GM12878 (cell line): ENCODE measurements around the gene NPTX1. TPM values are rescaled to one million over a fixed set of nuclear protein-coding genes. Genes with fewer than 3 reads are reported as not detected.

Source experiments
- EGR1 ChIP-seq, 2 experiments: IDR thresholded peaks; 1 replicate in 1 of 2; 2 replicates in 1 of 2; pipeline ENCODE4 v1.6.1; 2011 to 2012; ENCODE audit warnings: low read depth in 2 of 2, low read length in 2 of 2, borderline replicate concordance in 1 of 2, mild to moderate bottlenecking in 1 of 2, moderate library complexity in 1 of 2
- HDAC6 ChIP-seq: fragments of 200-600 bp; sonication (generic); IDR thresholded peaks from one replicate; pipeline ENCODE4 v1.8.0; 2017; ENCODE audit warnings: antibody characterized with exemption; ENCODE audit not compliant: unreplicated experiment
- IRF4 ChIP-seq: IDR thresholded peaks from 2 replicates; pipeline ENCODE4 v1.6.1; 2011; ENCODE audit warnings: low read depth, low read length
- RB1 ChIP-seq: fragments of 450-650 bp; formaldehyde crosslinking; IDR thresholded peaks from 2 replicates; pipeline ENCODE4 v1.6.1; 2017; ENCODE audit warnings: mild to moderate bottlenecking, borderline replicate concordance
- SIN3A ChIP-seq: IDR thresholded peaks from 2 replicates; pipeline ENCODE4 v1.6.1; 2012; ENCODE audit warnings: low read depth, low read length, improper control_type of control experiment
- SP1 ChIP-seq: IDR thresholded peaks from one replicate; pipeline ENCODE4 v1.6.1; 2011; ENCODE audit warnings: low read depth, low read length
- YBX1 ChIP-seq: fragments of 450-650 bp; IDR thresholded peaks from 2 replicates; pipeline ENCODE4 v1.6.1; 2016; ENCODE audit warnings: antibody characterized with exemption
- ZZZ3 ChIP-seq: IDR thresholded peaks from 2 replicates; pipeline ENCODE4 v1.6.1; 2011; ENCODE audit warnings: low read depth; ENCODE audit not compliant: control insufficient read depth, insufficient read length
- polyA plus RNA-seq, 11 experiments: library from polyadenylated mRNA; depleted of rRNA in 4 of 11; unstranded in 6 of 11; stranded (reverse) in 5 of 11; fragments of >200 nt; fragmentation: Nextera tagmentation in 4 of 11; fragmentation: Illumina TruSeq in 1 of 11; extraction: Ambion mirVana in 4 of 11; extraction: Trizol in 1 of 11; gene quantifications; 1 replicate in 1 of 11; 2 replicates in 10 of 11; pipeline versions ENCODE4 v1.2.1 to v1.2.3, GENCODE V29; 2011 to 2016; ENCODE audit warnings: inconsistent platforms in 2 of 11, missing spikeins in 2 of 11, low read depth in 1 of 11
- total RNA-seq, 4 experiments: library from RNA; depleted of rRNA in 3 of 4; stranded (reverse); fragments of >200 nt in 3 of 4; fragmentation: Illumina TruSeq in 1 of 4; extraction: Trizol in 1 of 4; gene quantifications; 2 replicates each; pipeline versions ENCODE4 v1.2.1 to v1.2.3, GENCODE V29; 2013 to 2021
- TF ChIP-seq, protein P1 (sequence below): fragments of 450-650 bp; formaldehyde crosslinking; IDR thresholded peaks from 2 replicates; pipeline ENCODE4 v1.4.0; 2022; ENCODE audit warnings: mild to moderate bottlenecking, moderate library complexity
- TF ChIP-seq, protein P2 (sequence below): fragments of 450-650 bp; IDR thresholded peaks from 2 replicates; pipeline ENCODE4 v1.6.1; 2017; ENCODE audit warnings: antibody characterized with exemption, mild to moderate bottlenecking, moderate library complexity
- TF ChIP-seq, protein P3 (sequence below): fragments of 450-650 bp; IDR thresholded peaks from 2 replicates; pipeline ENCODE4 v1.6.1; 2017; ENCODE audit warnings: mild to moderate bottlenecking, moderate library complexity
- TF ChIP-seq, protein P4 (sequence below): IDR thresholded peaks from 2 replicates; pipeline ENCODE4 v1.6.1; 2012; ENCODE audit warnings: low read depth, low read length, improper control_type of control experiment

Gene NPTX1
- total and polyA plus RNA-seq, 10 of the 15 experiments (the other 5 are each of a cell fraction or from before 2014, with no cell fraction given) = not detected

DNA sequence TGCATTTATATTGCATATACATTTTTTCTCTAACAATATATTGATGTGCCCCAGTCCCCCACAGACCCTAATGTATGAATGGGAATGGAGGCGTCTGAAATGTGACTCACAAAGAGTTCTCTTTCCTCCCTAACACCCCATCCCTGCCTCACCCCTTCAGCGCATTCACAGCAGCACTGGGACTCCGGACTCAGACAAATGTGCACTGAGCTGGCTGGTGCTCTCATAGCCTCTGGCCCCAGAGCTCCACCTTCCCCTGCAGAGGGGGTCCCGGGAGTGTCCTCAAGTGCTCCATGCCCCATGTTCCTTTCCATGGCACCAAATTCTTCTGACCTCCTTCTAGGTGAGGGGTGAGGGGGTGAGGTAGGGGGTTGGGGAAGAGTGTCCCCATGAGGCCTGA, 20.6 kb downstream of the NPTX1 start (continued):
- TF ChIP-seq, protein P1, sequence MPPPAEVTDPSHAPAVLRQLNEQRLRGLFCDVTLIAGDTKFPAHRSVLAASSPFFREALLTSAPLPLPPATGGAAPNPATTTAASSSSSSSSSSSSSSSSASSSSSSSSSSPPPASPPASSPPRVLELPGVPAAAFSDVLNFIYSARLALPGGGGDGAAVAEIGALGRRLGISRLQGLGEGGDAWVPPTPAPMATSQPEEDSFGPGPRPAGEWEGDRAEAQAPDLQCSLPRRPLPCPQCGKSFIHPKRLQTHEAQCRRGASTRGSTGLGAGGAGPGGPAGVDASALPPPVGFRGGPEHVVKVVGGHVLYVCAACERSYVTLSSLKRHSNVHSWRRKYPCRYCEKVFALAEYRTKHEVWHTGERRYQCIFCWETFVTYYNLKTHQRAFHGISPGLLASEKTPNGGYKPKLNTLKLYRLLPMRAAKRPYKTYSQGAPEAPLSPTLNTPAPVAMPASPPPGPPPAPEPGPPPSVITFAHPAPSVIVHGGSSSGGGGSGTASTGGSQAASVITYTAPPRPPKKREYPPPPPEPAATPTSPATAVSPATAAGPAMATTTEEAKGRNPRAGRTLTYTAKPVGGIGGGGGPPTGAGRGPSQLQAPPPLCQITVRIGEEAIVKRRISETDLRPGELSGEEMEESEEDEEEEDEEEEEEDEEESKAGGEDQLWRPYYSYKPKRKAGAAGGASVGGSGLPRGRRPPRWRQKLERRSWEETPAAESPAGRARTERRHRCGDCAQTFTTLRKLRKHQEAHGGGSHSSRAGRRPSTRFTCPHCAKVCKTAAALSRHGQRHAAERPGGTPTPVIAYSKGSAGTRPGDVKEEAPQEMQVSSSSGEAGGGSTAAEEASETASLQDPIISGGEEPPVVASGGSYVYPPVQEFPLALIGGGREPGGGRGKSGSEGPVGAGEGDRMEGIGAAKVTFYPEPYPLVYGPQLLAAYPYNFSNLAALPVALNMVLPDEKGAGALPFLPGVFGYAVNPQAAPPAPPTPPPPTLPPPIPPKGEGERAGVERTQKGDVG (CRISPR knock-in tag) = no peak
- TF ChIP-seq, protein P2, sequence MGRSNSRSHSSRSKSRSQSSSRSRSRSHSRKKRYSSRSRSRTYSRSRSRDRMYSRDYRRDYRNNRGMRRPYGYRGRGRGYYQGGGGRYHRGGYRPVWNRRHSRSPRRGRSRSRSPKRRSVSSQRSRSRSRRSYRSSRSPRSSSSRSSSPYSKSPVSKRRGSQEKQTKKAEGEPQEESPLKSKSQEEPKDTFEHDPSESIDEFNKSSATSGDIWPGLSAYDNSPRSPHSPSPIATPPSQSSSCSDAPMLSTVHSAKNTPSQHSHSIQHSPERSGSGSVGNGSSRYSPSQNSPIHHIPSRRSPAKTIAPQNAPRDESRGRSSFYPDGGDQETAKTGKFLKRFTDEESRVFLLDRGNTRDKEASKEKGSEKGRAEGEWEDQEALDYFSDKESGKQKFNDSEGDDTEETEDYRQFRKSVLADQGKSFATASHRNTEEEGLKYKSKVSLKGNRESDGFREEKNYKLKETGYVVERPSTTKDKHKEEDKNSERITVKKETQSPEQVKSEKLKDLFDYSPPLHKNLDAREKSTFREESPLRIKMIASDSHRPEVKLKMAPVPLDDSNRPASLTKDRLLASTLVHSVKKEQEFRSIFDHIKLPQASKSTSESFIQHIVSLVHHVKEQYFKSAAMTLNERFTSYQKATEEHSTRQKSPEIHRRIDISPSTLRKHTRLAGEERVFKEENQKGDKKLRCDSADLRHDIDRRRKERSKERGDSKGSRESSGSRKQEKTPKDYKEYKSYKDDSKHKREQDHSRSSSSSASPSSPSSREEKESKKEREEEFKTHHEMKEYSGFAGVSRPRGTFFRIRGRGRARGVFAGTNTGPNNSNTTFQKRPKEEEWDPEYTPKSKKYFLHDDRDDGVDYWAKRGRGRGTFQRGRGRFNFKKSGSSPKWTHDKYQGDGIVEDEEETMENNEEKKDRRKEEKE = no peak
- no peak for TF ChIP-seq RB1
- TF ChIP-seq, protein P3, sequence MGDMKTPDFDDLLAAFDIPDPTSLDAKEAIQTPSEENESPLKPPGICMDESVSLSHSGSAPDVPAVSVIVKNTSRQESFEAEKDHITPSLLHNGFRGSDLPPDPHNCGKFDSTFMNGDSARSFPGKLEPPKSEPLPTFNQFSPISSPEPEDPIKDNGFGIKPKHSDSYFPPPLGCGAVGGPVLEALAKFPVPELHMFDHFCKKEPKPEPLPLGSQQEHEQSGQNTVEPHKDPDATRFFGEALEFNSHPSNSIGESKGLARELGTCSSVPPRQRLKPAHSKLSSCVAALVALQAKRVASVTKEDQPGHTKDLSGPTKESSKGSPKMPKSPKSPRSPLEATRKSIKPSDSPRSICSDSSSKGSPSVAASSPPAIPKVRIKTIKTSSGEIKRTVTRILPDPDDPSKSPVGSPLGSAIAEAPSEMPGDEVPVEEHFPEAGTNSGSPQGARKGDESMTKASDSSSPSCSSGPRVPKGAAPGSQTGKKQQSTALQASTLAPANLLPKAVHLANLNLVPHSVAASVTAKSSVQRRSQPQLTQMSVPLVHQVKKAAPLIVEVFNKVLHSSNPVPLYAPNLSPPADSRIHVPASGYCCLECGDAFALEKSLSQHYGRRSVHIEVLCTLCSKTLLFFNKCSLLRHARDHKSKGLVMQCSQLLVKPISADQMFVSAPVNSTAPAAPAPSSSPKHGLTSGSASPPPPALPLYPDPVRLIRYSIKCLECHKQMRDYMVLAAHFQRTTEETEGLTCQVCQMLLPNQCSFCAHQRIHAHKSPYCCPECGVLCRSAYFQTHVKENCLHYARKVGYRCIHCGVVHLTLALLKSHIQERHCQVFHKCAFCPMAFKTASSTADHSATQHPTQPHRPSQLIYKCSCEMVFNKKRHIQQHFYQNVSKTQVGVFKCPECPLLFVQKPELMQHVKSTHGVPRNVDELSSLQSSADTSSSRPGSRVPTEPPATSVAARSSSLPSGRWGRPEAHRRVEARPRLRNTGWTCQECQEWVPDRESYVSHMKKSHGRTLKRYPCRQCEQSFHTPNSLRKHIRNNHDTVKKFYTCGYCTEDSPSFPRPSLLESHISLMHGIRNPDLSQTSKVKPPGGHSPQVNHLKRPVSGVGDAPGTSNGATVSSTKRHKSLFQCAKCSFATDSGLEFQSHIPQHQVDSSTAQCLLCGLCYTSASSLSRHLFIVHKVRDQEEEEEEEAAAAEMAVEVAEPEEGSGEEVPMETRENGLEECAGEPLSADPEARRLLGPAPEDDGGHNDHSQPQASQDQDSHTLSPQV = no peak
- no peak for TF ChIP-seq IRF4
- TF ChIP-seq, protein P4, sequence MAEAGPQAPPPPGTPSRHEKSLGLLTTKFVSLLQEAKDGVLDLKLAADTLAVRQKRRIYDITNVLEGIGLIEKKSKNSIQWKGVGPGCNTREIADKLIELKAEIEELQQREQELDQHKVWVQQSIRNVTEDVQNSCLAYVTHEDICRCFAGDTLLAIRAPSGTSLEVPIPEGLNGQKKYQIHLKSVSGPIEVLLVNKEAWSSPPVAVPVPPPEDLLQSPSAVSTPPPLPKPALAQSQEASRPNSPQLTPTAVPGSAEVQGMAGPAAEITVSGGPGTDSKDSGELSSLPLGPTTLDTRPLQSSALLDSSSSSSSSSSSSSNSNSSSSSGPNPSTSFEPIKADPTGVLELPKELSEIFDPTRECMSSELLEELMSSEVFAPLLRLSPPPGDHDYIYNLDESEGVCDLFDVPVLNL = no peak
- TF ChIP-seq ZZZ3 = no peak
- TF ChIP-seq EGR1 (IDR thresholded peaks at IDR 0.05; ENCODE audit: borderline replicate concordance in 1 of 2, low read depth in 2 of 2, low read length in 2 of 2) = no peak
- TF ChIP-seq SP1 = no peak
- TF ChIP-seq SIN3A = no peak
- TF ChIP-seq HDAC6 = no peak
- no peak for TF ChIP-seq YBX1
- TF ChIP-seq, all 136 proteins: peak for 0
